WTC11 (cell line): ENCODE data around the gene CDK18. TPM values are rescaled to one million over a fixed set of nuclear protein-coding genes. Genes with fewer than 3 reads are reported as not detected.

Source experiments
- ATAC-seq: fragments of 200-7000 bp; cut with Tn5 transposase; 2 replicates; pipeline ENCODE4 v1.10.0; 2021; ENCODE audit warnings: mild to moderate bottlenecking, moderate library complexity
- CTCF ChIA-PET: fragments of 300-600 bp; sonication (Branson Sonifier 250); formaldehyde crosslinking; loops from one replicate; lab custom pipeline; 2021; ENCODE audit warnings: antibody characterized with exemption; lab: Charles Lee
- POLR2A ChIA-PET: fragments of 350-600 bp; sonication (Branson Sonifier 250); formaldehyde crosslinking; loops from one replicate; lab custom pipeline; 2021; ENCODE audit warnings: antibody characterized with exemption; lab: Charles Lee
- DNase-seq: peaks from one replicate; pipeline ENCODE4 v3.0.0; 2021; ENCODE audit warnings: low spot score
- H3K27ac Mint-ChIP-seq: 2 replicates; pipeline ENCODE4 v1.8.0; 2021; ENCODE audit warnings: mixed read lengths
- H3K27me3 Mint-ChIP-seq: 2 replicates; pipeline ENCODE4 v1.8.0; 2021; ENCODE audit warnings: low read depth, mild to moderate bottlenecking, moderate library complexity, mixed read lengths
- H3K36me3 Mint-ChIP-seq: 2 replicates; pipeline ENCODE4 v1.8.0; 2021; ENCODE audit warnings: mixed read lengths
- H3K4me1 Mint-ChIP-seq: 2 replicates; pipeline ENCODE4 v1.8.0; 2022; ENCODE audit warnings: mixed read lengths
- H3K4me3 Mint-ChIP-seq: 2 replicates; pipeline ENCODE4 v1.8.0; 2021; ENCODE audit warnings: mild to moderate bottlenecking, moderate library complexity, mixed read lengths
- H3K9me3 Mint-ChIP-seq: 2 replicates; pipeline ENCODE4 v1.8.0; 2021; ENCODE audit warnings: mixed read lengths
- ESRRA ChIP-seq: sonication (generic); formaldehyde crosslinking; IDR thresholded peaks from 2 replicates; pipeline ENCODE4 v1.8.1; 2022; ENCODE audit warnings: mild to moderate bottlenecking, missing genetic modification reagents, borderline replicate concordance
- FOXJ3 ChIP-seq: sonication (generic); formaldehyde crosslinking; IDR thresholded peaks from 2 replicates; pipeline ENCODE4 v1.9.0; 2021; ENCODE audit warnings: missing genetic modification reagents, mild to moderate bottlenecking, borderline replicate concordance
- NFATC4 ChIP-seq: fragments of 250-450 bp; sonication (Bioruptor Pico); IDR thresholded peaks from 2 replicates; pipeline ENCODE4 v1.9.0; 2021; ENCODE audit warnings: mild to moderate bottlenecking
- SMAD4 ChIP-seq: sonication (generic); formaldehyde crosslinking; IDR thresholded peaks from 2 replicates; pipeline ENCODE4 v1.8.0; 2022; ENCODE audit warnings: mild to moderate bottlenecking, missing genetic modification reagents
- ZNF416 ChIP-seq: fragments of 250-450 bp; sonication (Bioruptor Pico); IDR thresholded peaks from 2 replicates; pipeline ENCODE4 v1.9.0; 2021; ENCODE audit warnings: mild to moderate bottlenecking, inconsistent platforms
- total RNA-seq: library from RNA; stranded (reverse); gene quantifications from 3 replicates; pipeline ENCODE4 v1.2.3, GENCODE V29; 2021
- TF ChIP-seq, protein P1 (sequence below): sonication (generic); formaldehyde crosslinking; IDR thresholded peaks from 2 replicates; pipeline ENCODE4 v1.8.1; 2022; ENCODE audit warnings: missing genetic modification reagents, borderline replicate concordance
- TF ChIP-seq, protein P2 (sequence below): fragments of 250-450 bp; sonication (Bioruptor Pico); IDR thresholded peaks from 2 replicates; pipeline ENCODE4 v1.9.0; 2021; ENCODE audit warnings: mild to moderate bottlenecking
- TF ChIP-seq, protein P3 (sequence below): sonication (generic); formaldehyde crosslinking; IDR thresholded peaks from 2 replicates; pipeline ENCODE4 v1.8.1; 2023; ENCODE audit warnings: mild to moderate bottlenecking, missing genetic modification reagents, borderline replicate concordance
- TF ChIP-seq, protein P4 (sequence below): sonication (generic); formaldehyde crosslinking; IDR thresholded peaks from 2 replicates; pipeline ENCODE4 v1.8.0; 2023; ENCODE audit warnings: missing genetic modification reagents, mild to moderate bottlenecking, borderline replicate concordance
- TF ChIP-seq, protein P5 (sequence below): sonication (generic); formaldehyde crosslinking; conservative IDR thresholded peaks from 2 replicates; pipeline ENCODE4 v1.8.1; 2022; ENCODE audit warnings: mild to moderate bottlenecking, missing genetic modification reagents
- TF ChIP-seq, protein P6 (sequence below): sonication (generic); formaldehyde crosslinking; IDR thresholded peaks from 2 replicates; pipeline ENCODE4 v1.8.1; 2022; ENCODE audit warnings: mild to moderate bottlenecking, moderate library complexity, missing genetic modification reagents
- TF ChIP-seq, protein P7 (sequence below): fragments of 250-450 bp; sonication (Bioruptor Pico); IDR thresholded peaks from 2 replicates; pipeline ENCODE4 v2.1.2; 2022; ENCODE audit warnings: mild to moderate bottlenecking, moderate library complexity
- TF ChIP-seq, protein P8 (sequence below): fragments of 200-600 bp; IDR thresholded peaks from 2 replicates; pipeline ENCODE4 v1.8.0; 2022; ENCODE audit warnings: antibody characterized with exemption
- TF ChIP-seq, protein P9 (sequence below): sonication (generic); formaldehyde crosslinking; conservative IDR thresholded peaks from 2 replicates; pipeline ENCODE4 v1.8.1; 2023; ENCODE audit warnings: mild to moderate bottlenecking, low read depth, missing genetic modification reagents, moderate library complexity

Gene CDK18
- total RNA-seq, 1 experiment from 2014 or later, result 71.9 TPM

DNA sequence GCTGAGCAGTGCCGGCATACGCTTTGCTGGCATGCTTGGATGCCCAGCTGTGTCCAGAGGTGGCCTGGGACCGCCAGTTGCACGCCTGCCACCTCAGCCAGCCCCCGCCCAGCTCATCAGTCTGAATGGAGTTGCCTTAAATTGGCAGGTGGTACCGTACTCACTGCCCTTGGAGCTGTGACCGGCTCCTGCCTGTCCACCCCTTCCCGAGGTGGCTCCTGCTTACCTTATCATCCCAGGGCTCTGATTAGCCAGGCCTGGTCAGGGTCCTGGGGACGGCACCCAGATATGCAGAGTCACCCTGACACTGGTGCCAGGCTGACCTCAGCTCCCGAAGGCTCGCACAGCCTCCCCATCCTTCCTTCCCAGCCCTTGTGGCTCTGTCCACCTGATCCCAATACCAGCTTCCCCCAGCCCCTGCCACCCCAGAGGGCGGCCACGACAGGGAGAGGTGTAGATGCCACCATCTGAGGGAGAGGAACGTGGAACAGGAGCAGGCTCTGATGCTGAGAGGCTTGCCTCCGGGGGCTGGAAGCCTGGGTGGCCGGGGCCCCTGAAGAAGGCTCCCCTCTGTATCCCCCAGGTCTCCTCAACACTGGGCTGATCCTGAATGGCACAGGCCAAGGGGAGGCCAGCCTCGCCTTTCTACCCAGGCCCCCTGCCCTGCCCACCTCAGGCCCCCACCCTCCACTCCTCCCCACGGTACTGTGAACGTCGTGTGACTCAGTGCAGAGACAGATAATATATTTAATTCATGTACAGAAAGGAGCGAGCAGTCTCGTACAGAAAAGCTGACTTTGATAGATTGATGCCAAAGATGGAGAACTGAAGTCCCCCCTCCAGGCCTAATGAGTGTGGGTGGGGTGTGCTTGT lies 27.8 kb downstream of the CDK18 start:
- TF ChIP-seq NFATC4 (CRISPR knock-in tag), result no peak
- no peak for TF ChIP-seq ESRRA
- TF ChIP-seq, protein P1, sequence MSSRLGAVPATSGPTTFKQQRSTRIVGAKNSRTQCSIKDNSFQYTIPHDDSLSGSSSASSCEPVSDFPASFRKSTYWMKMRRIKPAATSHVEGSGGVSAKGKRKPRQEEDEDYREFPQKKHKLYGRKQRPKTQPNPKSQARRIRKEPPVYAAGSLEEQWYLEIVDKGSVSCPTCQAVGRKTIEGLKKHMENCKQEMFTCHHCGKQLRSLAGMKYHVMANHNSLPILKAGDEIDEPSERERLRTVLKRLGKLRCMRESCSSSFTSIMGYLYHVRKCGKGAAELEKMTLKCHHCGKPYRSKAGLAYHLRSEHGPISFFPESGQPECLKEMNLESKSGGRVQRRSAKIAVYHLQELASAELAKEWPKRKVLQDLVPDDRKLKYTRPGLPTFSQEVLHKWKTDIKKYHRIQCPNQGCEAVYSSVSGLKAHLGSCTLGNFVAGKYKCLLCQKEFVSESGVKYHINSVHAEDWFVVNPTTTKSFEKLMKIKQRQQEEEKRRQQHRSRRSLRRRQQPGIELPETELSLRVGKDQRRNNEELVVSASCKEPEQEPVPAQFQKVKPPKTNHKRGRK (CRISPR knock-in tag), result no peak
- TF ChIP-seq, protein P2, sequence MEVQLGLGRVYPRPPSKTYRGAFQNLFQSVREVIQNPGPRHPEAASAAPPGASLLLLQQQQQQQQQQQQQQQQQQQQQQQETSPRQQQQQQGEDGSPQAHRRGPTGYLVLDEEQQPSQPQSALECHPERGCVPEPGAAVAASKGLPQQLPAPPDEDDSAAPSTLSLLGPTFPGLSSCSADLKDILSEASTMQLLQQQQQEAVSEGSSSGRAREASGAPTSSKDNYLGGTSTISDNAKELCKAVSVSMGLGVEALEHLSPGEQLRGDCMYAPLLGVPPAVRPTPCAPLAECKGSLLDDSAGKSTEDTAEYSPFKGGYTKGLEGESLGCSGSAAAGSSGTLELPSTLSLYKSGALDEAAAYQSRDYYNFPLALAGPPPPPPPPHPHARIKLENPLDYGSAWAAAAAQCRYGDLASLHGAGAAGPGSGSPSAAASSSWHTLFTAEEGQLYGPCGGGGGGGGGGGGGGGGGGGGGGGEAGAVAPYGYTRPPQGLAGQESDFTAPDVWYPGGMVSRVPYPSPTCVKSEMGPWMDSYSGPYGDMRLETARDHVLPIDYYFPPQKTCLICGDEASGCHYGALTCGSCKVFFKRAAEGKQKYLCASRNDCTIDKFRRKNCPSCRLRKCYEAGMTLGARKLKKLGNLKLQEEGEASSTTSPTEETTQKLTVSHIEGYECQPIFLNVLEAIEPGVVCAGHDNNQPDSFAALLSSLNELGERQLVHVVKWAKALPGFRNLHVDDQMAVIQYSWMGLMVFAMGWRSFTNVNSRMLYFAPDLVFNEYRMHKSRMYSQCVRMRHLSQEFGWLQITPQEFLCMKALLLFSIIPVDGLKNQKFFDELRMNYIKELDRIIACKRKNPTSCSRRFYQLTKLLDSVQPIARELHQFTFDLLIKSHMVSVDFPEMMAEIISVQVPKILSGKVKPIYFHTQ, result no peak
- TF ChIP-seq ZNF416 (CRISPR knock-in tag), result no peak
- no peak for TF ChIP-seq SMAD4 (CRISPR knock-in tag)
- TF ChIP-seq, protein P3, sequence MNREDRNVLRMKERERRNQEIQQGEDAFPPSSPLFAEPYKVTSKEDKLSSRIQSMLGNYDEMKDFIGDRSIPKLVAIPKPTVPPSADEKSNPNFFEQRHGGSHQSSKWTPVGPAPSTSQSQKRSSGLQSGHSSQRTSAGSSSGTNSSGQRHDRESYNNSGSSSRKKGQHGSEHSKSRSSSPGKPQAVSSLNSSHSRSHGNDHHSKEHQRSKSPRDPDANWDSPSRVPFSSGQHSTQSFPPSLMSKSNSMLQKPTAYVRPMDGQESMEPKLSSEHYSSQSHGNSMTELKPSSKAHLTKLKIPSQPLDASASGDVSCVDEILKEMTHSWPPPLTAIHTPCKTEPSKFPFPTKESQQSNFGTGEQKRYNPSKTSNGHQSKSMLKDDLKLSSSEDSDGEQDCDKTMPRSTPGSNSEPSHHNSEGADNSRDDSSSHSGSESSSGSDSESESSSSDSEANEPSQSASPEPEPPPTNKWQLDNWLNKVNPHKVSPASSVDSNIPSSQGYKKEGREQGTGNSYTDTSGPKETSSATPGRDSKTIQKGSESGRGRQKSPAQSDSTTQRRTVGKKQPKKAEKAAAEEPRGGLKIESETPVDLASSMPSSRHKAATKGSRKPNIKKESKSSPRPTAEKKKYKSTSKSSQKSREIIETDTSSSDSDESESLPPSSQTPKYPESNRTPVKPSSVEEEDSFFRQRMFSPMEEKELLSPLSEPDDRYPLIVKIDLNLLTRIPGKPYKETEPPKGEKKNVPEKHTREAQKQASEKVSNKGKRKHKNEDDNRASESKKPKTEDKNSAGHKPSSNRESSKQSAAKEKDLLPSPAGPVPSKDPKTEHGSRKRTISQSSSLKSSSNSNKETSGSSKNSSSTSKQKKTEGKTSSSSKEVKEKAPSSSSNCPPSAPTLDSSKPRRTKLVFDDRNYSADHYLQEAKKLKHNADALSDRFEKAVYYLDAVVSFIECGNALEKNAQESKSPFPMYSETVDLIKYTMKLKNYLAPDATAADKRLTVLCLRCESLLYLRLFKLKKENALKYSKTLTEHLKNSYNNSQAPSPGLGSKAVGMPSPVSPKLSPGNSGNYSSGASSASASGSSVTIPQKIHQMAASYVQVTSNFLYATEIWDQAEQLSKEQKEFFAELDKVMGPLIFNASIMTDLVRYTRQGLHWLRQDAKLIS (CRISPR knock-in tag), result no peak
- TF ChIP-seq, protein P4, sequence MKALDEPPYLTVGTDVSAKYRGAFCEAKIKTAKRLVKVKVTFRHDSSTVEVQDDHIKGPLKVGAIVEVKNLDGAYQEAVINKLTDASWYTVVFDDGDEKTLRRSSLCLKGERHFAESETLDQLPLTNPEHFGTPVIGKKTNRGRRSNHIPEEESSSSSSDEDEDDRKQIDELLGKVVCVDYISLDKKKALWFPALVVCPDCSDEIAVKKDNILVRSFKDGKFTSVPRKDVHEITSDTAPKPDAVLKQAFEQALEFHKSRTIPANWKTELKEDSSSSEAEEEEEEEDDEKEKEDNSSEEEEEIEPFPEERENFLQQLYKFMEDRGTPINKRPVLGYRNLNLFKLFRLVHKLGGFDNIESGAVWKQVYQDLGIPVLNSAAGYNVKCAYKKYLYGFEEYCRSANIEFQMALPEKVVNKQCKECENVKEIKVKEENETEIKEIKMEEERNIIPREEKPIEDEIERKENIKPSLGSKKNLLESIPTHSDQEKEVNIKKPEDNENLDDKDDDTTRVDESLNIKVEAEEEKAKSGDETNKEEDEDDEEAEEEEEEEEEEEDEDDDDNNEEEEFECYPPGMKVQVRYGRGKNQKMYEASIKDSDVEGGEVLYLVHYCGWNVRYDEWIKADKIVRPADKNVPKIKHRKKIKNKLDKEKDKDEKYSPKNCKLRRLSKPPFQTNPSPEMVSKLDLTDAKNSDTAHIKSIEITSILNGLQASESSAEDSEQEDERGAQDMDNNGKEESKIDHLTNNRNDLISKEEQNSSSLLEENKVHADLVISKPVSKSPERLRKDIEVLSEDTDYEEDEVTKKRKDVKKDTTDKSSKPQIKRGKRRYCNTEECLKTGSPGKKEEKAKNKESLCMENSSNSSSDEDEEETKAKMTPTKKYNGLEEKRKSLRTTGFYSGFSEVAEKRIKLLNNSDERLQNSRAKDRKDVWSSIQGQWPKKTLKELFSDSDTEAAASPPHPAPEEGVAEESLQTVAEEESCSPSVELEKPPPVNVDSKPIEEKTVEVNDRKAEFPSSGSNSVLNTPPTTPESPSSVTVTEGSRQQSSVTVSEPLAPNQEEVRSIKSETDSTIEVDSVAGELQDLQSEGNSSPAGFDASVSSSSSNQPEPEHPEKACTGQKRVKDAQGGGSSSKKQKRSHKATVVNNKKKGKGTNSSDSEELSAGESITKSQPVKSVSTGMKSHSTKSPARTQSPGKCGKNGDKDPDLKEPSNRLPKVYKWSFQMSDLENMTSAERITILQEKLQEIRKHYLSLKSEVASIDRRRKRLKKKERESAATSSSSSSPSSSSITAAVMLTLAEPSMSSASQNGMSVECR (CRISPR knock-in tag), result no peak
- TF ChIP-seq, protein P5, sequence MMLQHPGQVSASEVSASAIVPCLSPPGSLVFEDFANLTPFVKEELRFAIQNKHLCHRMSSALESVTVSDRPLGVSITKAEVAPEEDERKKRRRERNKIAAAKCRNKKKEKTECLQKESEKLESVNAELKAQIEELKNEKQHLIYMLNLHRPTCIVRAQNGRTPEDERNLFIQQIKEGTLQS (CRISPR knock-in tag), result no peak
- TF ChIP-seq, protein P6, sequence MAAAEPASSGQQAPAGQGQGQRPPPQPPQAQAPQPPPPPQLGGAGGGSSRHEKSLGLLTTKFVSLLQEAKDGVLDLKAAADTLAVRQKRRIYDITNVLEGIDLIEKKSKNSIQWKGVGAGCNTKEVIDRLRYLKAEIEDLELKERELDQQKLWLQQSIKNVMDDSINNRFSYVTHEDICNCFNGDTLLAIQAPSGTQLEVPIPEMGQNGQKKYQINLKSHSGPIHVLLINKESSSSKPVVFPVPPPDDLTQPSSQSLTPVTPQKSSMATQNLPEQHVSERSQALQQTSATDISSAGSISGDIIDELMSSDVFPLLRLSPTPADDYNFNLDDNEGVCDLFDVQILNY (CRISPR knock-in tag), result no peak
- TF ChIP-seq, protein P7, sequence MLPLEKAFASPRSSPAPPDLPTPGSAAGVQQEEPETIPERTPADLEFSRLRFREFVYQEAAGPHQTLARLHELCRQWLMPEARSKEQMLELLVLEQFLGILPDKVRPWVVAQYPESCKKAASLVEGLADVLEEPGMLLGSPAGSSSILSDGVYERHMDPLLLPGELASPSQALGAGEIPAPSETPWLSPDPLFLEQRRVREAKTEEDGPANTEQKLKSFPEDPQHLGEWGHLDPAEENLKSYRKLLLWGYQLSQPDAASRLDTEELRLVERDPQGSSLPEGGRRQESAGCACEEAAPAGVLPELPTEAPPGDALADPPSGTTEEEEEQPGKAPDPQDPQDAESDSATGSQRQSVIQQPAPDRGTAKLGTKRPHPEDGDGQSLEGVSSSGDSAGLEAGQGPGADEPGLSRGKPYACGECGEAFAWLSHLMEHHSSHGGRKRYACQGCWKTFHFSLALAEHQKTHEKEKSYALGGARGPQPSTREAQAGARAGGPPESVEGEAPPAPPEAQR (CRISPR knock-in tag), result no peak
- no peak for TF ChIP-seq FOXJ3 (CRISPR knock-in tag)
- TF ChIP-seq, protein P8, sequence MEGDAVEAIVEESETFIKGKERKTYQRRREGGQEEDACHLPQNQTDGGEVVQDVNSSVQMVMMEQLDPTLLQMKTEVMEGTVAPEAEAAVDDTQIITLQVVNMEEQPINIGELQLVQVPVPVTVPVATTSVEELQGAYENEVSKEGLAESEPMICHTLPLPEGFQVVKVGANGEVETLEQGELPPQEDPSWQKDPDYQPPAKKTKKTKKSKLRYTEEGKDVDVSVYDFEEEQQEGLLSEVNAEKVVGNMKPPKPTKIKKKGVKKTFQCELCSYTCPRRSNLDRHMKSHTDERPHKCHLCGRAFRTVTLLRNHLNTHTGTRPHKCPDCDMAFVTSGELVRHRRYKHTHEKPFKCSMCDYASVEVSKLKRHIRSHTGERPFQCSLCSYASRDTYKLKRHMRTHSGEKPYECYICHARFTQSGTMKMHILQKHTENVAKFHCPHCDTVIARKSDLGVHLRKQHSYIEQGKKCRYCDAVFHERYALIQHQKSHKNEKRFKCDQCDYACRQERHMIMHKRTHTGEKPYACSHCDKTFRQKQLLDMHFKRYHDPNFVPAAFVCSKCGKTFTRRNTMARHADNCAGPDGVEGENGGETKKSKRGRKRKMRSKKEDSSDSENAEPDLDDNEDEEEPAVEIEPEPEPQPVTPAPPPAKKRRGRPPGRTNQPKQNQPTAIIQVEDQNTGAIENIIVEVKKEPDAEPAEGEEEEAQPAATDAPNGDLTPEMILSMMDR, result no peak
- TF ChIP-seq, protein P9, sequence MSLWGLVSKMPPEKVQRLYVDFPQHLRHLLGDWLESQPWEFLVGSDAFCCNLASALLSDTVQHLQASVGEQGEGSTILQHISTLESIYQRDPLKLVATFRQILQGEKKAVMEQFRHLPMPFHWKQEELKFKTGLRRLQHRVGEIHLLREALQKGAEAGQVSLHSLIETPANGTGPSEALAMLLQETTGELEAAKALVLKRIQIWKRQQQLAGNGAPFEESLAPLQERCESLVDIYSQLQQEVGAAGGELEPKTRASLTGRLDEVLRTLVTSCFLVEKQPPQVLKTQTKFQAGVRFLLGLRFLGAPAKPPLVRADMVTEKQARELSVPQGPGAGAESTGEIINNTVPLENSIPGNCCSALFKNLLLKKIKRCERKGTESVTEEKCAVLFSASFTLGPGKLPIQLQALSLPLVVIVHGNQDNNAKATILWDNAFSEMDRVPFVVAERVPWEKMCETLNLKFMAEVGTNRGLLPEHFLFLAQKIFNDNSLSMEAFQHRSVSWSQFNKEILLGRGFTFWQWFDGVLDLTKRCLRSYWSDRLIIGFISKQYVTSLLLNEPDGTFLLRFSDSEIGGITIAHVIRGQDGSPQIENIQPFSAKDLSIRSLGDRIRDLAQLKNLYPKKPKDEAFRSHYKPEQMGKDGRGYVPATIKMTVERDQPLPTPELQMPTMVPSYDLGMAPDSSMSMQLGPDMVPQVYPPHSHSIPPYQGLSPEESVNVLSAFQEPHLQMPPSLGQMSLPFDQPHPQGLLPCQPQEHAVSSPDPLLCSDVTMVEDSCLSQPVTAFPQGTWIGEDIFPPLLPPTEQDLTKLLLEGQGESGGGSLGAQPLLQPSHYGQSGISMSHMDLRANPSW (CRISPR knock-in tag), result no peak
- Mint-ChIP-seq H3K4me3 (no peak overlapping the region), H3K4me1 (peaks cover 15% of the 10 kb centered on the region), H3K9me3 (no peaks in the 10 kb centered on the region), H3K27ac (no peak overlapping the region), H3K36me3 (peaks cover 27% of the 10 kb centered on the region), H3K27me3 (peaks cover 22% of the 10 kb centered on the region)
- ATAC-seq, result no peak
- ChIA-PET CTCF (interaction anchor here (1.1 to 14.5 kb wide), 4 partner anchors 12 to 178 kb away, joined by 3 to 613 read pairs (median 16); no protein-coding TSS in a partner anchor), POLR2A (no interaction called here)
- no peak for DNase-seq
